BE2C (cell line): ENCODE results near the gene RFFL.

Source experiments
- DNase-seq: peaks from one replicate; pipeline ENCODE4 v3.0.0-alpha.2; 2020
- H3K27me3 ChIP-seq: fragments of 250-450 bp; sonication (Bioruptor Pico); 2 replicates; pipeline ENCODE4 v1.5.1; 2020; ENCODE audit warnings: mild to moderate bottlenecking
- H3K36me3 ChIP-seq: fragments of 250-450 bp; sonication (Bioruptor Pico); 2 replicates; pipeline ENCODE4 v1.5.1; 2020; ENCODE audit warnings: mild to moderate bottlenecking
- H3K4me1 ChIP-seq: fragments of 250-450 bp; sonication (Bioruptor Pico); 2 replicates; pipeline ENCODE4 v1.5.1; 2020
- H3K4me3 ChIP-seq: 2 replicates; pipeline ENCODE4 v1.5.1; 2011; ENCODE audit warnings: low read depth, low read length
- H3K9me3 ChIP-seq: fragments of 250-450 bp; sonication (Bioruptor Pico); 2 replicates; pipeline ENCODE4 v1.5.1; 2020
- TF ChIP-seq, protein P1 (sequence below): IDR thresholded peaks from 2 replicates; pipeline ENCODE4 v1.5.1; 2012; ENCODE audit warnings: mild to moderate bottlenecking, low read depth, low read length

The RFFL gene

DNA sequence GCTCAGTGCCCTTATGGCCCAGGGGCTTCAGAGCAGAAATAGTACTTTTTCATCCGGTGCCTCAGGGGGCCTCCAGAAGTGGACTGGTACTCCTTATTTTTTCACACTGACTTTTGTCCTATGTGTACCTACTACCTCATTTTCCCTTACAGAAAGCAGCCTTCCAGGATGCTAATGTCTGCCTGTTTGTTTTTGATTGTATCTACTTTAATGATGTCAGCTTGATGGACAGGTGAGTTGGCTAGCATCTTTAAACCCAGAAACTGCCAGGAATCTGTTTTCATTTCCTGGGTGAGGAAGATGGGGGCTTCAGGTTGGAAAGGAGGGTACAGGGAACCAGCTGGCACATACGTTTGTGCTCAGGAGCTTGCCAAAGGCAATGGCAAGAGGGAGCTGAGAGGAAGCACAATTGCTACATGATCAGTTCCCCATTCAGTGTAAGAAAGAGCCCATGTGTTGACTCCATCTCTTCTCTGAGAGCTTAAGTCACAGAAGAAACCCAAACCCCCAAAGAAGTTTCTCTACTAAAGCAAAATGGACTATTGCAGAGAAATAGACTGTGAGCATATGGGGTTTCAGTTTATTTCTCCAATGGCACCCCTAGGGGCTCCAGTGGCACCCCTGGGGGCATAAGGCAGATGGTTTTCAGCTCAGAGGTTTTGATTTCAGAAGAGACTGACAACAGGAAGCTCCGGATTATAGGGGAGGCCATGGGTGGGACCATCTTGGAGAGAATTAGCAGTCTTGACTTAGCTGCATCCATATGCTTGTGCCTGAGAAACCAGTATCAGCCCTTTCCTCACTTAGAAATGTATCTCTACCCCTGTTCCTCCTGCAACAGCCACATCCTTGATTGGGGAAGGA, 66.9 kb downstream of the RFFL start:
- H3K9me3 ChIP-seq: no peaks in the 10 kb centered on the region
- no peak overlapping the region for H3K4me3 ChIP-seq
- H3K4me1 ChIP-seq: no peaks in the 10 kb centered on the region
- TF ChIP-seq, protein P1, sequence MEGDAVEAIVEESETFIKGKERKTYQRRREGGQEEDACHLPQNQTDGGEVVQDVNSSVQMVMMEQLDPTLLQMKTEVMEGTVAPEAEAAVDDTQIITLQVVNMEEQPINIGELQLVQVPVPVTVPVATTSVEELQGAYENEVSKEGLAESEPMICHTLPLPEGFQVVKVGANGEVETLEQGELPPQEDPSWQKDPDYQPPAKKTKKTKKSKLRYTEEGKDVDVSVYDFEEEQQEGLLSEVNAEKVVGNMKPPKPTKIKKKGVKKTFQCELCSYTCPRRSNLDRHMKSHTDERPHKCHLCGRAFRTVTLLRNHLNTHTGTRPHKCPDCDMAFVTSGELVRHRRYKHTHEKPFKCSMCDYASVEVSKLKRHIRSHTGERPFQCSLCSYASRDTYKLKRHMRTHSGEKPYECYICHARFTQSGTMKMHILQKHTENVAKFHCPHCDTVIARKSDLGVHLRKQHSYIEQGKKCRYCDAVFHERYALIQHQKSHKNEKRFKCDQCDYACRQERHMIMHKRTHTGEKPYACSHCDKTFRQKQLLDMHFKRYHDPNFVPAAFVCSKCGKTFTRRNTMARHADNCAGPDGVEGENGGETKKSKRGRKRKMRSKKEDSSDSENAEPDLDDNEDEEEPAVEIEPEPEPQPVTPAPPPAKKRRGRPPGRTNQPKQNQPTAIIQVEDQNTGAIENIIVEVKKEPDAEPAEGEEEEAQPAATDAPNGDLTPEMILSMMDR: no peak
- H3K36me3 ChIP-seq: peaks cover 94% of the 10 kb centered on the region
- H3K27me3 ChIP-seq: no peaks in the 10 kb centered on the region
- DNase-seq: no peak

DNA sequence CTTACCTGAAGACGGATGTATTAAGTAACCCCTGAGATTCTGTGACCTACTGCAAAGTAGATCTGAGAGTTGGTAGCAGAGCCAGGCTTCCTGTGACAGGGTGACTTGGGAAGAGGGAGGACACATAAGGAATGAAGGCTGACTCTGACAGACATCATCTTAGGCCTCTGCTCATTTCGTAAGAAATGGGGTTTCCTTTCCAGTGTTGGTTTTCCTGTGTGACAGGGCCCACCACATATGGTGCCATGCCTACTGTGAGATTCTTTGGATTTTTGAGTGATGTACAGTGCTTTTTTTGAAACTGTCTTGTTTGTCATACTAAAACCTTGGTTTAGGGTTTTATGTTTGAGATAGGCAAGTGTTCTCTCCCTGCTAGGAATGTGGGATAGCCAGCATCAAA, 70.5 kb downstream of the RFFL start:
- H3K4me3 ChIP-seq: no peak overlapping the region
- no peak for DNase-seq
- no peaks in the 10 kb centered on the region for H3K4me1 ChIP-seq
- H3K36me3 ChIP-seq: peaks cover 96% of the 10 kb centered on the region
- TF ChIP-seq, protein P1: no peak
- no peaks in the 10 kb centered on the region for H3K9me3 ChIP-seq
- no peaks in the 10 kb centered on the region for H3K27me3 ChIP-seq

DNA sequence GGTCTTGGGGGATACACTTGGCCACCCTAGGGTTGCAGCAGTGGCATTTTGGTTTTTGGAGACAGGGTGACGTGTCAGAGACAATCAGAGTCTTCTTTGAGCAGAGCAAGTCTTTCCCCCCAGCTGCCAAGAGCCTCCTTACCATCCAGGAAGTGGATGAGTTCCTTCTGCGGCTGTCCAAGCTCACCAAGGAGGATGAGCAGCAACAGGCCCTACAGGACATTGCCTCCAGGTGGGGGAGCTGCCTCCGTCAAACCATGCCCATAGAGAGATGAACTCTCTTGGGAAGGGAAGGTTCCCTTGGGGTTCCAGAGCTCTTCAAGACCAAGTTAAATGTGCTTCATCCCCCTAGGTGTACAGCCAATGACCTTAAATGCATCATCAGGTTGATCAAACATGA, 71.9 kb downstream of the RFFL start:
- Histone ChIP-seq H3K4me3 (no peak overlapping the region), H3K27me3 (no peaks in the 10 kb centered on the region), H3K4me1 (no peaks in the 10 kb centered on the region), H3K36me3 (peaks cover 95% of the 10 kb centered on the region), H3K9me3 (no peaks in the 10 kb centered on the region)
- TF ChIP-seq, protein P1: no peak
- no peak for DNase-seq

DNA sequence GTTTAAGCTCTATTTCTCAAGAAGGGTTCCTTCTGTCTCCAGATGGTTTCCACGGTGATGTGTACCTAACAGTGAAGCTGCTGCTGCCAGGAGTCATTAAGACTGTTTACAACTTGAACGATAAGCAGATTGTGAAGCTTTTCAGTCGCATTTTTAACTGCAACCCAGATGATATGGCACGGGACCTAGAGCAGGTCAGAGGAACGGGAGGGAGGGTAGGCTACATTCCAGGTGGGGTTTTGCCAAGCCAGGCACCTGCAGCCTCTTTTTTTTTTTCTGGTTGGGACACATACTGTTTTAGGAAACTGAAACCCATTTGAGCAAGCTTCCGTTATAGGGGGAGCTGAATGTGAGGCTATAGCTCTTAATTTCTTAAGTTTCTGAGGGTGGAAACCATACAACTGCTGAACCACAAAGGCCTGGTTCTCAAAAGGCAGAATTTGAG, 72.6 kb downstream of the RFFL start:
- TF ChIP-seq, protein P1: no peak
- DNase-seq: no peak
- Histone ChIP-seq H3K4me3 (no peak overlapping the region), H3K9me3 (no peaks in the 10 kb centered on the region), H3K4me1 (no peaks in the 10 kb centered on the region), H3K36me3 (peaks cover 96% of the 10 kb centered on the region), H3K27me3 (no peaks in the 10 kb centered on the region)

DNA sequence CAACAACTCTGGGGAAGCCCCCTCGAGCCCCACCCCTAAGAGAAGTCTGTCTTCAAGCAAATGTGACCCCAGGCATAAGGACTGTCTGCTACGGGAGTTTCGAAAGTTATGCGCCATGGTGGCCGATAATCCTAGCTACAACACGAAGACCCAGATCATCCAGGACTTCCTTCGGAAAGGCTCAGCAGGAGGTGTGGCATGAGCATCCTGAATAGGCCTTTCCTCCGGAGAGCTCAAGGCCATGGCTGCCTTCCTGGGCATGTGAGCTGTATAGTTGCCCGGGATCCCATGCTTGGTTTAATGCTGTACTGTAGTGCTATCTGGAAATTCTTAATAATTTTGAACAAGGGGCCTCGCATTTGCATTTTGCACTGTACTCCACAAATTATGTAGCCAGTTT, 74.0 kb downstream of the RFFL start:
- H3K36me3 ChIP-seq: peaks cover 94% of the 10 kb centered on the region
- no peaks in the 10 kb centered on the region for H3K4me1 ChIP-seq
- H3K4me3 ChIP-seq: no peak overlapping the region
- no peaks in the 10 kb centered on the region for H3K9me3 ChIP-seq
- TF ChIP-seq, protein P1: no peak
- no peak for DNase-seq
- H3K27me3 ChIP-seq: no peaks in the 10 kb centered on the region

DNA sequence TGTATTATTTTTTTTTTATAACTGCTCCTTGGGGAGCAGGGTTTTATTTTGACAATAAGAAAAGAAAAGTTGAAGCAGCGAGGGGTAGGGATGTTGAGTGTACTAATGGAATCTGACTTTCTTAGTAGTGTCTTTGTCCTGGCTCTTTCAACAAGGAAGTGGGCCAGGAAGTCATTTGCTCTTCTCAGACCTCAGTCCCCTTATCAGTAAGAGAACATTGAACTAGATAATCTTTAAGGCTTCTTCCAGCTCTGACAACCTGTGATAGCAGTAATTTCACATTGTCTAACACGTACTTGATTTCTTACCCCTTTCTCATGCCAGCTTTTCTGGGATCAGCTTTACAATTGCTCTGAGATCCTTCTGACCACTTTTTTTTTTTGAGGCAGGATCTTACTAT, 74.9 kb downstream of the RFFL start:
- H3K36me3 ChIP-seq: peaks cover 93% of the 10 kb centered on the region
- TF ChIP-seq, protein P1: no peak
- no peak for DNase-seq
- H3K4me1 ChIP-seq: no peaks in the 10 kb centered on the region
- H3K4me3 ChIP-seq: no peak overlapping the region
- H3K27me3 ChIP-seq: no peaks in the 10 kb centered on the region
- H3K9me3 ChIP-seq: no peaks in the 10 kb centered on the region
